ENCODE results near the gene EFL1.
"Not testable (repeated sequence)": the region's sequence is repeated elsewhere in the genome, so short reads cannot be mapped to it uniquely, and the experiment has no call there.

The EFL1 gene

DNA sequence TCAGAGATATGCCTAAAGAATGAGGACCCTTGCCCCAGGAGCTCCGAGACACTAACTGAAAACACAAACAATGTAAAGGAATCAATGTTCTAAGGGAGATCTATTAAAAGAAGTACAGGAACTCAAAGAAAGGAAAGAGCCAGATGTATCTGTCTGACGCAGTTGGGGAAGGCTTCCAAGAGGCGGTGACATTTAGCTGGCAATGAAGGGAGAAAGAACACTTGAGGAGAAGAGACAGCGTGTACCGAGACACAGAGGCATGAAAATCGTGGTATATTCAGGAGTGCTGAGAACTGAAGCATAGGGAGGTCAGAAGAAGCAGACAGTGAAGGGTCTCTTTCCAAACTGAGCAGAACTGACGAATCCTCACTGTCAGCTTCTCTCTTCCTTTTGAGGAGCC is 66.7 kb downstream of the EFL1 start:
- DNase-seq: not testable (repeated sequence)

DNA sequence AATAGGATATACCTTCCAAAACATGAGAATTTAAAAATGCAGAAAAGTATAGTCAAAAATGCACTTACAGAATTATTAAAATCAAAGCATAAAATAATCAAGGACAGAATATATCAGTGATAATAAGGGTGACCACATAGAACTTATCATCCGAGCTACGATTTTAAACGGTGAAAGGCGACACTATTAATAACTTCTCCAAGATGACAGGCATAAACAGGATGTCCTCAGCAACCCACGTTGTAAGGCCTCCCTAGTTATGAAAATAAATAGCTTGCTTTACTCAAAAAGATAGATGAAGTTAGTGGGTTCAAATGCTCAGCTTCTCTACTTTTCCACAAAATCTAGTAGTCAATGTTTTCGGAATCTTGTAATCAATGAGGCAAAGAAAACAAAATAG is 68.0 kb downstream of the EFL1 start:
- DNase-seq: not testable (repeated sequence)

DNA sequence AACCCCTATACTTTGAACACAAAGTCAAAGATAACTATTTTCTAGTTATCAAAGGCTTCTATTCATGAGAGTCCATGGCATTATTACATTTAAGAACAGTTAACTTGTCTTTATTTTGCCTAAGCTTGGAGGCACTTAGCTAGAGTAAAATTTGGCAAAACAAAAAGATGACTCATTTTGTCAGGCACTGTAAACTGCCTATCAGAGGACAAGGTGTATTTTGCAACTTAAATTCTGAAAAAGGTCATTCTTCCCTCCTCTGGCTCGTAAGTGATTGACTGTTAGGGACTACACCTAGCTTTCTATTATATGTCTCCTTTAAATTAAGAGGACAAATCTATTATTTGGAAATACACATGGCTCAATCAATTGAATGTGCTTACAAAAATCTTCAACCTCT is 69.1 kb downstream of the EFL1 start:
- not testable (repeated sequence) for DNase-seq

DNA sequence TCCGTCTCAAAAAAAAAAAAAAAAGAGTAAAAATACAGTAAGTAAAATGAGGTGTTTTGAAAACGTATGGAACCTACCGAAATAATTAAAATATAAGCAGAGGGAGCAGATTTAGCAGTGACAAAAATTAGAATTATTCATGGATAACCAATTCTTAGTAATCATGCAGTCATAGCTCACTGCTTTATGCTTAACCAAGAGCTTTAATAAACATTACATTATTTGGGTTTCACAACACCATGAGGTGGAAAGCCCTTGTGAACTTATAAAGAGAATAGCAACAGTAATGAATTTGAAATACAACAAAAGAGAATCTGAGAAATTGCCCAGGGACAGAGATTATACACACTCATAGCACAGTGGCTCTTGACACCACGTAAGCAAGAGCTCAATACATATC is 70.1 kb downstream of the EFL1 start:
- DNase-seq: not testable (repeated sequence)

DNA sequence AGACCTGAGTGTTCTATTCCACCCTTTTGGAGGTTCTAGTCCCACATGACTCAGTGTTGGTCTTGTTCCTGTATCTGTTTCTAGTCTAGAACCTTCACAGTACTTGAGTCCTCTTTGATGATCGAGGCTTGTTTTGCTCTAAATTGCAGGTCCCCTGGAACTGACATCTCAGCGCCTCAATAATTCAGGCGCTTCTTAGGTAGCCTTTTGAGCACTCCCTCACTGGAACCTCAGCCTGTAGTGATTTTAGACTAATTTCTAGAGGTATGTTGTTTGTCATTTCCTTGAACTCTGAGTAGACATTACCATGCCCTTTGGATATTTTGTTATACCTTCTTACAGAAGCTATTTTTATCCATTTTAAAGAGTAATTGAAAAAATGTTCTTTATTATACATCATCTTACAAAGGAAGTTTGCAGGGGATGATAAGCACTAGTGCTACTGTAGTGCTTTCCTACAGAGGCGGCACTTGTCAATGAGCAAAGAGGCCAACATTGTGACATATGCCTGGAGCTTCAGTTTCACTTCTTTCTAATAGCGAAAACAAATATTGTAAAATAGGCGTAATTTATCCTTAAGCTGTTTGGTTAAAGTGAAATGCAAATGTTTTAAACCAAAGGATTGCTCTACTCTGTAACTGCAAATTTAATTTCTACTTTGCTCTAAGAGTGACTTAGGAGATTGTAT is 75.7 kb downstream of the EFL1 start:
- DNase-seq: no peak

DNA sequence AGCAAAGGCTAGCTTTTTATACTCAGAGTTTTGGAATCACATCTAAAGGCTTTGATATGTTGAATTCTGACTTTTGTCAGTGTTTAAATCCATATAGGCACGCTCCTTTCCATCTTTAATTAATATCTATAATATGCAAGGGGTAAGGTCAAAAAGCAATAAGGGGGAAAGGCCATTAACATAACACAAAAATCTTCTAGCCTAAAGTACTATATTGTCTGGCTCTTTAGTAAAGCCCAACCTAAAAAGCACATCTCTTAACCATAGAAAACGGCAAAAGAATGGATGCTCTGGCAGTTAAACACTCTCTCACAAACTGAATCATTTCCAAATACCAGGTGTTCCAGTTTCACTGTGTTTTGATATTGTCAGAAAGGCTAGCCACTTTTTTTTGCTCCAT is 76.4 kb downstream of the EFL1 start:
- no peak for DNase-seq

DNA sequence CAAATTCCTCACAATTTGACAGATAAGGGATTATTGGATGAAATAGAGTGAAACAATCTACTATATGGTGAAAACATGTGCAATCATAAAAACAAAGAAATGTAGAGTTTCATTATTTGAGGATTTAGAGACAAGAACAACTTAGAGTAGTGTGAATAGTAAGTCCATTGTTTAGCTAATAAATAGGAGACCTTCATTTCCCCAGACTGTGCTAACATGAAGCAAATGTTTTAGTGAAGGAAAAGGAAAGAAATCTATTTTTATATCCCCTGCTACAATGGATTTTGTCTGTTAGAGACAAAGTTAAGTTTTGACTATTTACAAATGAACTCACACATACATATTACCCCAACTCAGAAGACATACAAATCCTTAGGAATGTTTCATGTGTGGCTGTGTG is 77.8 kb downstream of the EFL1 start:
- DNase-seq: no peak

DNA sequence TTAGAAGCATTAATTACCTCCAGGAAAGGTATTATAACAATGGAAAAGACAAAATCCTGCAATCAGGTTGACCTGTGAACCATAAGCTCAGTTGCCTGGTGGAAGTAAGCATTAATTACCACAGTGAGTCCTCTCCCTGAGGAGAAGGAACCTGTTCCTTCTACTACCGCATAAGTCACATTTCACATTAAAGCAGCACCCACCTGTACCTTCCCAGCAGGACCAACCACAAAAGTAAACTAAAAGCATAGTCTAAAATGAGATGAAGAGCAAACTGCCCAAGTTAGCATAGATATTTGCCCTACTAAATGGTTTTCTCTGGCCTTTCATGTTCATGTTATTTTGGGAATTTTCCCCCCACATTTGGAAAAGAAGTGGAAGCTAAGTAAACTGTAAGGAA is 78.2 kb downstream of the EFL1 start:
- DNase-seq: no peak

DNA sequence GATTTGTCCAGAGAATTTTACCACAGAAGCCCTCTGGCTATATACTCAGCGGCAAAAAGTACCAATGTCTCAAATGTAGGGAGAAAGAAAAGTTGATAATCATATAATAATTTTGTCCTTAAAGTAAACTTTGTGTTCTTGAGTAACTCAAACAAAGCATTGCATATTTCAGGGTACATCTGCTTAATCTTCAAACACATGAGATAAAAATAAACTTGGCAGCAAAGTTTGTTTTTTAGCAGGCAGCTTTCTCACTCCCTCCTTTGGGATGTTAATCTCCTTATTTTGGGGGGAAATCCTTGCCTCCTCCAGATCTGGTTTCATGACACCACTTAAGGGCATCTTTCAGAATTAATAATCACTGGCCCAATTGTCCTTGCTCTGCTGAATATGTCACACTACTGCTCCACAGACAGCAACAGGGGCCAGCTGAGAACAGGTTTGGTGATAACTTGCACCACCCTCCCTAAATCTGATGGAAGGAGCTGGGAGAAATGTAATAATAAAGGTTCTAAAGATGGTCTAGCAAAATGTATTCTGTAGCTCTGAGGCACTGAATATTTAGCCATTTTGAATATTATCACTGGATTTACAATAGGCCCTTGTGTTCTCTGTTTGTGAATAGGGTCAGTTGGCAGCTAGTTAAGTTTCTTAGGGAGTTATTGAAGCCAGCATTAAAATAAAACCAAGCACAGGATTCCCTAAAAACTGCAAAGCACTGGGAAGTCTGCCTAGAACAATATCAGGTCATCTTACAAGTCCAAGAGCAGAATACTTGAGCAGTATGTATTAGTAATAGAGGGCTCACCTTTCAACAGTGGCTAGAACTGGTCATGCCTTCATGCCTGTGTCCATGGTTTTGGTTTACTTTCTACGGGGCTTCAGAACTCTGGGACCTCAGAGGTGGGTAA is 79.2 kb downstream of the EFL1 start:
- no peak for DNase-seq

DNA sequence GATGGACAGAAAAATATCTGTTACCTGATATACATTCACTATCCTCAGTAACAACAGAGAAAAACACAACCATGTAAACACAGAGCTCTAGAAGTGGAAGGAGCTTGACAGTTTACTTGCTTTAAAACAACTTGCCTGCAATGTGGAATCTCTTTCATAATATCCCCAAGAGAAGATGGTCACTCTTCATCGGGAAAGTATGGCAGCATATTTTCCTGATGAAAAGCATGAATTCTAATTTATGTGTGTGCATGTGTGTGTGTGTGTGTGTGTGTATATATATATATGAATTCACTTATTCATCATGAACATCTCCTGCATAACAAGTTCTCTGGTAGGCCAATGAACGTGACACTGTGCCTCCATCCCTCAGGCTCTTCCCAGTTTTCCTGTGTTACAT is 81.2 kb downstream of the EFL1 start:
- DNase-seq: no peak

DNA sequence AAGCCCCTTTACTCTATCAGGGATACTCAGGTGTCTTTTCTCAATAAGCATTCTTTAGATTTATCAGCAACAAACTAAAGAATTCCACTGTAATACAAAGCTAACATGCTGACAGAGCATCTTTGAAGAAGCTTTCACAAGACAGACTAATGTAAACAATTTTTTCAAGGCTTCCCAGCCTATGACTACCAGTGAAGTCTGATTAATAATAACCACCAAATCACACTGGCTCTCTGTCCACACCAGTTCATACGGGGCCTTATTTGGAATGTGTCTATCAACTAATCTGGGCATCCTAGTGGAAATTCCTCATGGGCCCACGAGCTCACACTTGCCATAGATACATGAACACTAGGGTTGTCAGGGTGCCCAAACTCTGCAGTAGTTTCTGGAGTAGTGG is 84.5 kb downstream of the EFL1 start:
- DNase-seq: no peak

DNA sequence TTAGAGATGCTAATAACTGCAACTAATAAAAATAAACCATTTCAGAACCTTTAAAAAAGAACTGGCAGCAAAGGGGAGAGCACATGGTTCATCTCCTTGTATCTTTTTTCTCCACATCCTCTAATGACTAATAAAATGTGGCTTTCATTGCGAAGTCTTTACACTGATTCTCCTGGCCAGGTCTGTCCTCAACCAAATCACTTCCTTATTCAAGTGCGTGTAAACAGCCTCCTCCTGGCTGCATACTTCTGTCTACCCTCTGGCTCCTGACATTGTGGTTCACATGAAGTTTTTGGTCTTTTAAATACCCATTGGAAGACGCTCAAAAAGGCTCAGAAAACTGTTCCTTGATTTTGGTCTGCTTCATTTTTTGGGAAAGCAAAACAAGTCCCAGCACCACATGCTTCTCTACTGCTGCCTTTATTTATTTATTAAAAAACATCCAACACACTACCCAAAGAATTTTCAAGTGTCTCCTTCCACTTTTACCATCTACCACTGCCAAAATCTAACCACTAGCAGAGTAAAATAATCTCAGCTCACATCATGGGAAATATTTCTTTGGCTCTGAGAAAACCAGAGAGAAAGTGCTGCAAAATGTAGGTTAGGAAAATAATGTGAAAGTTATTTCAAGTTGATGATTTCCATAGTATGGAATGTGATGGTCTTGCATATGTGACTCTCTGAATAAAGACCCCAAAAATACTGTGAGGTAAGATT is 85.1 kb downstream of the EFL1 start:
- no peak for DNase-seq

DNA sequence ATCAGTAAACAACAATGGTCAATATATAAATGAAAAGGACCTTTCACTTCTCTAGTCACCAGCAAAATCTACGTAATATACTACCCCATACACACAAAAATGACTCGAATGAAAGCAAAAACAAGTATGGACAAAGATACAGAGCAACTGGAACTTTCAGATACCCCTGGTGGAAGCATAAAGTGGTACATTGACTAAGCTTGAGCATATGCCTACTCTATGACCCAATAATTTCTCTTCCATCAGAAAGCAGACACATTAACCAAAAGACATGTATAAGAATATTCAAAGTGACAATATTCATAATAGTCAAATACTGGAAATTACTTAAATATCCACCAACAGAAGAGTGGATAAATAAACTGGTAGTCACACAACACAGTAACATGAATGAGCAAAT is 86.0 kb downstream of the EFL1 start:
- no peak for DNase-seq

DNA sequence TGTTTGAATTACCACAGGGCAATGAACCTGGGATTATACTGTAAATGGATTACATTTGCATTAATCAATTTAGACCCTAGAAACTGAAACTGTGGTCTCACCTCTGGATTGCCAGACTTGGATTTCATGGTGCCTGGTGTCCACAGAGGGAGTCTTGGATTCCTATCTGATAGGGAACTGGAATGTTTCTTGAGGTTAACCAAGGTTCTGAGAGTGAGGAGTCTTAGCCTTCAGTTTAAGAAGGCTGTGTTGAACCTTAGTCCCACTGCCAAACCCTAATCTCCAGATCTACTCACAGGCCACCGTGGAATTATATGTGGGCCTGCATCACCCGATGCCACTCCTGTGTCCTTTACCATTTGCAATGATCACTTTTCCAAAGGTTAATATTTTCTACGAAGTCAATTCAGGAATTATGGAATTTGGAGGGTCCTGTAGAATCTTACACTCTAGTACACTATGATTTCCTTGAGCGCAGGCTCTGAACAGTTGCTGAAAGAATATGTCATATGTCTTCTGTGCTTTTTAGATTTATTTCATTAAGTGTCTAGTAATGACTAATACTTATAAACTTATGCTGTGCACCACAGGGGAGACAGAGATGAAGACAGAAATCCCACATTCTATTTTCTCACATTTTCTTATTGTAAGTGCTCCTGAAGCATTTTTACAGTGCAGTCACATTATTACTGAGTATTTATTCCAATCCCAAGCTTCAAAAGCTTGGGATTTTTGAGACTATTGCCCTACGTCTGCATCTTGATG is 87.9 kb downstream of the EFL1 start:
- no peak for DNase-seq

DNA sequence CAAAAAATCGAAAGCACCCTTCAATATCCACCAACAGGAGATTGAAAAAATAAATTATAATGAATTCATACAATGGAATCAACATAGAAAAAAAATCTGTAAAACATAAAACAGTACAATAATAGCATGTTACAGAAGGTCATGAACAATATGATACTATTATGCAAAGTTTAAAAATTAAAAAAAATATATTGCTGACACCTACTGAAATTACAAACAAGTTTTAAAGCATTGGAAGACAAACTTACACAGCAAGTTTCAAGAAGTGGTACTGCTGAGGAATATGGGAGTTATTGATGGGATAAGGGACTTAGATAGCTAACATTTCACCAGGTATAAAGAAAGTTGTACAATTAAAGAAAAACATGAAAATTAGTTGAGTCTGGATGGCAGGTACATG is 89.4 kb downstream of the EFL1 start:
- no peak for DNase-seq

DNA sequence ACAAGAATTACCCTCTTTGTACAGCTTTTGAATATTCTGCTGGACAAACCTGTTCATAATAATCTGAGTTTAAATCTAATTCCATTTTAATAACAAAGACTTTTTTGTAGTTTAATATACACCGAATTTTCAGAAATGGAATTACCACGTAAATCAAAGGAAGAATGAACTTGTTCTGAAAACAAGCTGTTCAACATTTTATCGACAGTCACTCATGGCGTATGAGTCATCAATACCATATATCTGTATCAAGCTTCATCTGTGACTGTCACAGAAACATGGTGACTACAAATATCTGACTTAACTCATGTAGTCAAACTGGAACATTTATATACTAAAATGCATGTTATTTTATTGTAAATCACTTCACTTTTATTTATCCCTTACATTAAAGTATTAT is 90.0 kb downstream of the EFL1 start:
- DNase-seq: no peak

DNA sequence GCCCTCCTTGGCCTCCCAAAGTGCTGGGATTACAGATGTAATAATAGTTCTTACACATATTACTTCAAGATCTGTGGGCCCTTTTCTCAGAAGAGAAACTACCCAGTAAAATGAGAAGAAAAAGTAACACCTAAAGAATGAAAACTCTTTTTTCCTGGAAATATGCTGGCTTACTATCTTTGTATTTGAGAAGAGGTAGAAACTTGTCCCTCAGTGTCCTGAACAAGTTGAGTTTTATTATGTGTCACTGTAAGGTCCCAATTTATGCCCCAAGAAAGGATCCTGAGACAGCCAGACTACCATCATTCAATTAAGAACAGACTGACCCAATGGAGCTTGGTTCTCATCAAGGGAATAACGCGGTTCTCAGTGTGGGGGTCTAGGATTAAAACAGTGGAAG is 93.8 kb downstream of the EFL1 start:
- DNase-seq: no peak

DNA sequence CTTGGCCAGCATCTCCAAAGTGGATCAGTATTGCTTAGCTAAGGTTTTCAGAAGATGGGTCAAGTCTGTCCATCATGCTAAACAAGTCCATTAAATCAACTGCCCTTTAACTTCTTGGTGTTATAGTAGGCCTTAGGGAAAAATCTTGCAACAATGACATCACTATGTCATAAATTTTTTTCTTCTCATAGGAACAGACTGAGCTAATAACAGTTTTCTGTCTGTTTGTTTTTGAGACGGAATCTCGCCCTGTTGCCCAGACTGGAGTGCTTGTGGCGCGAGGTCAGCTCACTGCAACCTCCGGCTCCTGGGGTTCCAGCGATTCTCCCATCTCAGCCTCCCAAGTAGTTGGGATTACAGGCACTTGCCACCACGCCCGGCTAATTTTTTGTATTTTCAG is 94.2 kb downstream of the EFL1 start:
- DNase-seq: no peak

DNA sequence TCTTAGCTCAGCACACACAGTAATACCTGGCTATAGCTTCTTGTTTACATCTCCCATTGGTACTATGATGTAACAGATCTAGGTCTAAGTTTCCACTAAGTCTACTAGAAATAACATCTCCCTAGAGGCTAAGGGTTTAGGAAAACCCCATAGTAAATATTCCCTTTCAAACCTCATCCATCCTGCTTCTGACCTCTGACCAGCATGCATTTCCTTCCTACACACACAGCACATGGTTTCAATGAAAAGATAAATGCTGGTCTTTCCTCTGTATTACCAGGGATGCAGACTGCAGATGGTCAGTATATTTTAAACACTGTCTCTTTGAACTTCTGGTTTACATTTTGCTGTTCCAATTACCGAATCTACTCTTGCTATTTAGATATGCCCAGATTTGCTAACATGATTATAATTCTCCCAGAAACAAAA is 96.6 kb downstream of the EFL1 start:
- DNase-seq: no peak

DNA sequence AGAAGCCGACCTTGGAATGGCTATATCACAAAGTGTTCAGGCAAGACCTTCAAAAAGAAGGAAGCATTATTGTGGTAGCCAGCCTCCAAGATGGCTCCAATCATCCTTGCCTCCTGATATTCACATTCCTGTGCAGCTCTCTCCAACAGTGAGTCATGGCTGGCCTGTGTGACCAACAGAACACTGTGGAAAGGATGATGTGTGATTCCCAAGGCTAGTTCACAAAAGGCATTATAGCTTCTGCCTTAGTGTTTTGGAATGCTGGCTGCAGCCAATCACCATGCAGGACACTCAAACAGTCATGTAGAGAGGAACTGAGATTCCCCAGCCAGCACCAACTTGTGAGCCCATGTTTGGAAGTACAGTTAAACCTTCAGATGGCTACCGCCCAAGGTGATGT is 102.6 kb downstream of the EFL1 start:
- no peak for DNase-seq

DNA sequence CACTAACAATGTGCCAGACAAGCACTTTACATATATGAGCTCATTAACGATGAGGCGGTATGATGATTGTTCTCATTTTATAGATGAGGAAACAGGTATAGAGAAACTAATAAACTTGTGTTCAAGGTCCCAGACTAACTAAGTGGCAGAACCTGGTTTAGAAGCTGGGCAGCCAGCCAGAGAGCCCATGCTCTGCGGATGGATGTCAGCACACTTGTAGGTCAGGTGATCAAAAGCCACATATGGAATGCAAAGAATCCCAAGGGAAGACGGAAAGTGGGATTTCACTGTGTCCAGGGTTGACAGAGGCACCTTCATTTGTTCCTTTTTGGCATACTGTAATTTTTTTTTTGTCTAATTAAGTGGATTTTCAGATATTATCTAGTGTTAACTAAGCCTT is 103.7 kb downstream of the EFL1 start:
- DNase-seq: no peak

DNA sequence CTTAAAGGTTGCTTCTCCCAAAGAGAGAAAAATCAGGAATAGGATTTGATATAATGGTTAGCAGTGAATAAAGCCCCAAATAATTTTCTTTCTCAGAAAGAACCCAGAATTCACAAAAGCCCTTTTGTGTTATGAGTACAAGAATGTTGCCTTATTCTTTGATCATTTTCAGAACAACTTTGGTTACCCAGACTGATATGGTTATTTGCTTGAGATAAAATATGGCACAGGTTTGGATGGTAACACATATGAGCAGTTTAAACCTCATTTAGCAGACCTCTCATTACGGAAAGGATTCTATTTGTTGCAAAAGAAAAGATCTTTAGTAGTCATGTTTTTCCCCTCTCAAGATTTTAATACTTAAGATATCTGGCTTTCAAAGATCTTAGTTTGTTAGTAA is 111.9 kb downstream of the EFL1 start:
- no peak for DNase-seq

DNA sequence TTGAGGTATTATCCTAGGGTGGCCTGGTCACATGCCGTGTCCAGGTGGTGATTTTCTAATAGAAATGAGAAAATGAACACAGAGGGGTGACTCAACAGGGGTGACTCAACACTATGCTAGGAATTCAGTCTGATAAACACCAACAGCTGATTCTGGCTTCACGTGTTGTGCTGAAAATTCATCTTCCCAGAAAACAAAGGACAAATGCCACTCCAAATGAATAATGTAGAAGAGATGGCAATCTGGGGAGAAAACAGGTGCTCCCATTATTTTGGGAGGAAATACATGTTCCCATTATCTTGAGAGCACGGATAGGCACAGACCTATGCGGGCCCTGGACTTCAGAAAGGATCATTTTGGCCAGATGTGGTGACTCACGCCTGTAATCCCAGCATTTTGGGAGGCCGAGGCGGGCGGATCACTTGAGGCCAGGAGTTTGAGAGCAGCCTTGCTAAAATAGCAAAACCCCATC is 115.5 kb downstream of the EFL1 start:
- DNase-seq: no peak

Data from NCI-H2107 (cell line).